Body of pancreas (tissue), 4 donors: Measurements from ENCODE around the gene DLG2. TPM values are rescaled to one million over a fixed set of nuclear protein-coding genes. Genes with fewer than 3 reads are reported as not detected.
"Not testable (repeated sequence)": the region's sequence is repeated elsewhere in the genome, so short reads cannot be mapped to it uniquely, and the experiment has no call there.

Experiments used
- ATAC-seq: fragments of 150-250 bp; one replicate; pipeline ENCODE4 v1.9.1; 2016
- DNase-seq, 4 donors: peaks; one replicate each; pipeline ENCODE4 v3.0.0-alpha.2; 2019
- H3K27ac ChIP-seq, 4 donors: fragments of 200-600 bp; sonication (generic); 1 replicate in 3 of 4; 2 replicates in 1 of 4; pipeline versions ENCODE4 v1.5.1 to v1.6.1; 2016 to 2019; ENCODE audit warnings: mild to moderate bottlenecking in 1 of 4, mixed read lengths in 1 of 4, moderate library complexity in 1 of 4
- H3K27me3 ChIP-seq, 2 donors: fragments of 200-600 bp; sonication (generic); one replicate each; pipeline ENCODE4 v1.6.0; 2016; ENCODE audit warnings: mild to moderate bottlenecking in 1 of 2
- H3K36me3 ChIP-seq, 2 donors: fragments of 200-600 bp; sonication (generic); replicated peaks in 1 of 2; 2 replicates each; pipeline ENCODE4 v1.5.1; 2016; ENCODE audit warnings: low read depth in 2 of 2; ENCODE audit not compliant: insufficient read depth in 1 of 2
- H3K4me1 ChIP-seq: fragments of 200-600 bp; sonication (generic); one replicate; pipeline ENCODE4 v1.6.0; 2016
- H3K4me3 ChIP-seq, 2 donors: fragments of 200-600 bp; sonication (generic); 1 replicate in 1 of 2; 2 replicates in 1 of 2; pipeline ENCODE4 v1.5.1; 2016 to 2019
- H3K9me3 ChIP-seq, 3 donors: fragments of 200-600 bp; sonication (generic); 1 replicate in 2 of 3; 2 replicates in 1 of 3; pipeline ENCODE4 v1.5.1; 2016
- POLR2A ChIP-seq, 3 donors: fragments of 450-650 bp; IDR thresholded peaks; one replicate each; pipeline ENCODE4 v1.6.1; 2016; ENCODE audit warnings: antibody characterized with exemption in 3 of 3, mild to moderate bottlenecking in 2 of 3
- WGBS, 2 donors: methylation state at CpG; one replicate each; pipeline ENCODE4 v1.1.5; 2017; 5-methylcytosine and 5-hydroxymethylcytosine counted together
- intact Hi-C: fragments of 100-400 bp; cut with DNase I; formaldehyde crosslinking; loops from one replicate; pipeline ENCODE4 v1.15.1; 2023
- total RNA-seq, 2 donors: library from RNA; depleted of rRNA; stranded (reverse); fragments of >200 nt; gene quantifications; one replicate each; pipeline ENCODE4 v1.1.0, GENCODE V29; 2016
- TF ChIP-seq, protein P1 (sequence below), 7 experiments: fragments of 450-650 bp in 4 of 7; fragments of 200-600 bp in 3 of 7; sonication (generic) in 3 of 7; IDR thresholded peaks; one replicate each; pipeline ENCODE4 v1.5.1; 2016 to 2019; ENCODE audit warnings: antibody characterized with exemption in 7 of 7

Gene DLG2
- total RNA-seq, 2 donors from 2014 or later = 6.0 to 13.2 TPM

DNA sequence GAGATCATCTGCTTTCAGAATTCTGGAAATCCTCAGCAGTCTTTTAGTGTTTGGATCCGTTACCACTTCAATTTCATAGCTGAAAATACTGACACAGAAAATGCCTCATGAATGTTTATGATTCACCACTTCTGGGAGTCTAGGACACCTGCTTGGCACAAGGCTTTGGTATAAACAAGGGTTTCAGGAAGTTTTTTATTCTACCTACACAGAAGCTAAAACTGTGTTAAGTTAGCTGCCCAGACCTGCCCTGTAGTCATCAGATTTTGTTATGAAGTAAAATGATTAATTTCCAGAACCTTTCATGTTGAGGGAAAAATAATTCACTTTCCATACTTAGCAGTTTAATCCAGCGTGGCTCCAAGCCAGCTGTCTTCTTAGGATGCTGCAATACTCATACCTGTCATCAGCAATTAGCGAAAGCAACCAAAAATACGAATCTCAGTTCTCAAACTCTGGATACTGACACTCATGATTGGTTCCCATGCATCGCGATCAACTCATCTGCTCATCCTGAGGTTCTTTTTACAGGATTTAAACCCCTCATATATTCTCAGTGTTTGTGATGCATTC lies 1882.4 kb downstream of the DLG2 start:
- ATAC-seq = no peak
- H3K4me3 ChIP-seq = no peak overlapping the region
- WGBS, 2 donors = 74 to 81% methylated on average over 6 of the region's 6 CpGs
- no peaks in the 10 kb centered on the region for H3K4me1 ChIP-seq
- peaks cover 0 to 7% (median 0%) of the 10 kb centered on the region in 3 donors for H3K9me3 ChIP-seq
- H3K36me3 ChIP-seq = no peaks in the 10 kb centered on the region
- intact Hi-C loops = no loop called here
- no peak overlapping the region for H3K27ac ChIP-seq
- DNase-seq = no peak
- H3K27me3 ChIP-seq = no peaks in the 10 kb centered on the region
- no peak for TF ChIP-seq POLR2A (IDR thresholded peaks at IDR 0.05)
- TF ChIP-seq, protein P1, sequence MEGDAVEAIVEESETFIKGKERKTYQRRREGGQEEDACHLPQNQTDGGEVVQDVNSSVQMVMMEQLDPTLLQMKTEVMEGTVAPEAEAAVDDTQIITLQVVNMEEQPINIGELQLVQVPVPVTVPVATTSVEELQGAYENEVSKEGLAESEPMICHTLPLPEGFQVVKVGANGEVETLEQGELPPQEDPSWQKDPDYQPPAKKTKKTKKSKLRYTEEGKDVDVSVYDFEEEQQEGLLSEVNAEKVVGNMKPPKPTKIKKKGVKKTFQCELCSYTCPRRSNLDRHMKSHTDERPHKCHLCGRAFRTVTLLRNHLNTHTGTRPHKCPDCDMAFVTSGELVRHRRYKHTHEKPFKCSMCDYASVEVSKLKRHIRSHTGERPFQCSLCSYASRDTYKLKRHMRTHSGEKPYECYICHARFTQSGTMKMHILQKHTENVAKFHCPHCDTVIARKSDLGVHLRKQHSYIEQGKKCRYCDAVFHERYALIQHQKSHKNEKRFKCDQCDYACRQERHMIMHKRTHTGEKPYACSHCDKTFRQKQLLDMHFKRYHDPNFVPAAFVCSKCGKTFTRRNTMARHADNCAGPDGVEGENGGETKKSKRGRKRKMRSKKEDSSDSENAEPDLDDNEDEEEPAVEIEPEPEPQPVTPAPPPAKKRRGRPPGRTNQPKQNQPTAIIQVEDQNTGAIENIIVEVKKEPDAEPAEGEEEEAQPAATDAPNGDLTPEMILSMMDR (IDR thresholded peaks at IDR 0.05) = no peak

DNA sequence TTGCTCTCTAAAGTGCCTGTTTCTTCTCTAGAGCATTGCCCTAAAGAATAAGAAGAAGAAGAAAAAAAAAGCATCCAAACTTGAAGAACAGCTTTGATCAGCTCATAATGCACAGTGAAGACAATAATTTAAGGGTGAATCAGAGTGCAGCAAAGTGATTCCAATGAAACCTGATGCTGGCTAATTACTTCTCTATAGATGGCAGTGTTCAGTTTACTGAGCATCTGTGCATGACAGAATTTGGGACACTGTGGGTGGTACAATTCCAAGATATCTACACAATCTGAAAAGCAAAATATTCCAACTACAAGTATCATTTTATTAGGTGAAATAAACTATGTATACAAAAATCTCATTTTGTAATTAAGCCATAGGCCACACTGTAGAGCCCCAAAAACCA lies 1890.5 kb downstream of the DLG2 start:
- intact Hi-C loops = no loop called here
- DNase-seq (no peak), ATAC-seq (no peak)
- Histone ChIP-seq H3K27ac (no peak overlapping the region), H3K36me3 (no peaks in the 10 kb centered on the region), H3K4me1 (no peaks in the 10 kb centered on the region), H3K4me3 (no peak overlapping the region), H3K27me3 (no peaks in the 10 kb centered on the region), H3K9me3 (no peaks in the 10 kb centered on the region)
- no peak for TF ChIP-seq POLR2A (IDR thresholded peaks at IDR 0.05)
- TF ChIP-seq, protein P1 (IDR thresholded peaks at IDR 0.05) = no peak

- TF ChIP-seq POLR2A (IDR thresholded peaks at IDR 0.05) = no peak
- TF ChIP-seq, protein P1 (IDR thresholded peaks at IDR 0.05) = no peak
- Histone ChIP-seq H3K27ac (no peak overlapping the region), H3K4me3 (no peak overlapping the region), H3K27me3 (no peaks in the 10 kb centered on the region), H3K9me3 (no peaks in the 10 kb centered on the region), H3K36me3 (no peaks in the 10 kb centered on the region), H3K4me1 (no peaks in the 10 kb centered on the region)
- ATAC-seq (no peak), DNase-seq (no peak)
- intact Hi-C loops = no loop called here
- WGBS, 2 donors = 94 to 95% methylated on average over 1 of the region's 1 CpG
Measured at GRCh38 chr11:83734120-83734519, 1893.0 kb downstream of the DLG2 start.

DNA sequence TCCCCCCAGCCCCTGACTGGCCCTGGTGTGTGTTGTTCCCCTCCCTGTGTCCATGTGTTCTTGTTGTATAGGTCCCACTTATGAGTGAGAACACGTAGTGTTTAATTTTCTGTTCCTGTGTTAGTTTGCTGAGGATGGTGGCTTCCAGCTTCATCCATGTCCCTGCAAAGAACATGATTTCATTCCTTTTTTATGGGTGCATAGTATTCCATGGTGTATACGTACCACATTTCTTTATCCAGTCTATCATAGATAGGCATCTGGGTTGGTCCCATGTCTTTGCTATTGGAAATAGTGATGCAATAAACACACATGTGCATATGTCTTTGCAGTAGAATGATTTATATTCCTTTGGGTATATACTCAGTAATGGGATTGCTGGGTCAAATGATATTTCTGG lies 1895.9 kb downstream of the DLG2 start:
- intact Hi-C loops, DNase-seq, H3K9me3 ChIP-seq, H3K36me3 ChIP-seq, H3K4me3 ChIP-seq, H3K27ac ChIP-seq, H3K27me3 ChIP-seq, ATAC-seq: not testable (repeated sequence)
- 89 to 93% methylated on average over 2 of the region's 2 CpGs for WGBS, 2 donors
- peaks cover 17% of the 10 kb centered on the region for H3K4me1 ChIP-seq

- Histone ChIP-seq H3K4me3 (no peak overlapping the region), H3K36me3 (no peaks in the 10 kb centered on the region), H3K4me1 (peaks cover 32% of the 10 kb centered on the region), H3K27ac (no peak overlapping the region), H3K27me3 (no peaks in the 10 kb centered on the region), H3K9me3 (no peaks in the 10 kb centered on the region)
- intact Hi-C loops = no loop called here
- WGBS, 2 donors = 92 to 93% methylated on average over 2 of the region's 2 CpGs
- TF ChIP-seq, protein P1 (IDR thresholded peaks at IDR 0.05) = no peak
- no peak for TF ChIP-seq POLR2A (IDR thresholded peaks at IDR 0.05)
- DNase-seq (no peak), ATAC-seq (no peak)
Measured at GRCh38 chr11:83728281-83728680, 1898.9 kb downstream of the DLG2 start.
